ENCODE results near the gene DNAH7.

- TF ChIP-seq CTCF (IDR thresholded peaks at IDR 0.05) (no peak), POLR2A (IDR thresholded peaks at IDR 0.05) (no peak), POLR2AphosphoS5 (IDR thresholded peaks at IDR 0.05) (no peak)
Measured at GRCh38 chr2:195859513-195859912, 209.1 kb downstream of the DNAH7 start.
